Hepatocyte (in vitro differentiated cells): ENCODE measurements around the gene DOP1A. TPM values are rescaled to one million over a fixed set of nuclear protein-coding genes. Genes with fewer than 3 reads are reported as not detected.

Experiments used
- DNase-seq: peaks from one replicate; pipeline ENCODE4 v3.0.0-alpha.2; 2016; ENCODE audit warnings: low spot score
- H2AFZ ChIP-seq: fragments of 200-600 bp; sonication (generic); 2 replicates; pipeline ENCODE4 v1.6.0; 2016; ENCODE audit warnings: antibody characterized with exemption, mild to moderate bottlenecking
- H3K27ac ChIP-seq: fragments of 200-600 bp; sonication (generic); 2 replicates; pipeline ENCODE4 v1.5.1; 2016; ENCODE audit warnings: mild to moderate bottlenecking
- H3K27me3 ChIP-seq: fragments of 200-600 bp; sonication (generic); 2 replicates; pipeline ENCODE4 v1.6.1; 2016
- H3K36me3 ChIP-seq: fragments of 200-600 bp; sonication (generic); replicated peaks from 2 replicates; pipeline ENCODE4 v1.5.1; 2016; ENCODE audit warnings: low read depth; ENCODE audit not compliant: insufficient read depth
- H3K4me1 ChIP-seq: fragments of 200-600 bp; sonication (generic); 2 replicates; pipeline ENCODE4 v1.5.1; 2016; ENCODE audit warnings: mild to moderate bottlenecking, moderate library complexity; ENCODE audit not compliant: insufficient read depth
- H3K4me2 ChIP-seq: fragments of 200-600 bp; sonication (generic); 2 replicates; pipeline ENCODE4 v1.6.0; 2016
- H3K4me3 ChIP-seq: fragments of 200-600 bp; sonication (generic); 2 replicates; pipeline ENCODE4 v1.5.1; 2016; ENCODE audit warnings: mild to moderate bottlenecking
- H3K79me2 ChIP-seq: fragments of 200-600 bp; sonication (generic); 2 replicates; pipeline ENCODE4 v1.6.0; 2017; ENCODE audit warnings: mild to moderate bottlenecking
- H3K9me2 ChIP-seq: fragments of 200-600 bp; sonication (generic); replicated peaks from 2 replicates; pipeline ENCODE4 v1.6.0; 2017; ENCODE audit warnings: mild to moderate bottlenecking; ENCODE audit not compliant: insufficient read depth
- H3K9me3 ChIP-seq: fragments of 200-600 bp; sonication (generic); 2 replicates; pipeline ENCODE4 v1.5.1; 2016; ENCODE audit warnings: low read depth, mild to moderate bottlenecking
- H4K20me1 ChIP-seq: fragments of 200-600 bp; sonication (generic); 2 replicates; pipeline ENCODE4 v1.6.0; 2016; ENCODE audit warnings: mild to moderate bottlenecking; ENCODE audit not compliant: insufficient read depth, poor library complexity, severe bottlenecking
- EZH2 ChIP-seq: fragments of 200-600 bp; sonication (generic); IDR thresholded peaks from 2 replicates; pipeline ENCODE4 v1.6.1; 2016; ENCODE audit warnings: antibody characterized with exemption, mild to moderate bottlenecking, borderline replicate concordance
- EZH2phosphoT487 ChIP-seq: fragments of 200-600 bp; sonication (generic); IDR thresholded peaks from one replicate; pipeline ENCODE4 v1.6.1; 2018; ENCODE audit warnings: antibody characterized with exemption, mild to moderate bottlenecking, low read depth, moderate library complexity; ENCODE audit not compliant: unreplicated experiment, severe bottlenecking
- WGBS: methylation state at CpG from one replicate; pipeline ENCODE4 v1.1.6; 2016; ENCODE audit warnings: low lambda C conversion rate; ENCODE audit errors: missing lambda C conversion rate; 5-methylcytosine and 5-hydroxymethylcytosine counted together
- polyA plus RNA-seq: library from polyadenylated mRNA; unstranded; fragments of >200 nt; fragmentation: Nextera tagmentation; extraction: Ambion mirVana; gene quantifications from 2 replicates; pipeline ENCODE4 v1.2.1, GENCODE V29; 2016
- total RNA-seq: library from RNA; depleted of rRNA; stranded (reverse); fragments of >200 nt; gene quantifications from 2 replicates; pipeline ENCODE4 v1.2.3, GENCODE V29; 2014
- TF ChIP-seq, protein P1 (sequence below): fragments of 200-600 bp; sonication (generic); IDR thresholded peaks from 2 replicates; pipeline ENCODE4 v1.5.1; 2016; ENCODE audit warnings: antibody characterized with exemption, mild to moderate bottlenecking; ENCODE audit not compliant: poor library complexity

The DOP1A gene
- total and polyA plus RNA-seq, 2 experiments from 2014 or later = 3.6 to 34.5 TPM

DNA sequence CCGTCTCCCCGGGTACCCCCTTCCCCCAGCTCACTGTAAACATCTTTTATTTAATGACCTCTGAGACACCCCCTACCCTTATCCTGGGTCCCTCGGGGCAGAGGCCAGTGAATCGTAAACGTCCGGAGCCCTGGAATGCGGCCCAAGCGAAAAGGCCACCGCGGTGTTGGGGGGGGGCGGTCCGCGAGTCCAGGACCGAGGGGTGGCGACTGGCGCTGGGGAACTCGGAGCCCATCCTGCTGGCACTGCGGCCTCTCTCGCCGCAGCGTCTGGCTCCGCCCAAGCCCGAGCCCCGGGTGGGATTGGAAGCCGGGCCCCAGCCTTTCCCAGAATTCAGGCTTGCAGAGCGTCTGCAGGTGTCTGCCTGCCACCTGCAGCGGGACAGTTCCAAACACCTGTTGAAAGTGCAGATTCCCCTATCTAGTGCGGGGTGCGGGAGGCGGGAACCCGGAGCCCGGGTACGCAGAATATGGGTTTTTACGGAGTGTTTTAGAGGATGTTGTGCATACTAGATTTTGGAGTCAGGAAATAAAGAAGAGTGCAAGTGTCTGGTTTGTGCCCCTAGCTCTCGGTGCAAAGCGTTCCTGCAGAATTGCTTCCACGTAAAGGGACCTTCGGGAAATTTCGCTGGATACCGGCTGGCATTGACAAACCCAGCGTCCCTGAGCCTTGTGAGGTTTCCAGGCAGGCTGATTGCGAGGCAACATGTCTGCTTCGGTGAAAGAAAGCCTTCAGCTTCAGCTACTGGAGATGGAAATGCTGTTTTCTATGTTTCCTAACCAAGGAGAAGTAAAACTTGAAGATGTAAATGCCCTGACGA is 126.5 kb downstream of the DOP1A start:
- H4K20me1 ChIP-seq = peaks cover 9% of the 10 kb centered on the region
- H3K9me2 ChIP-seq = no peaks in the 10 kb centered on the region
- H3K36me3 ChIP-seq = no peaks in the 10 kb centered on the region
- DNase-seq = peak; percentile 70
- 3% methylated on average over 35 of the region's 44 CpGs for WGBS
- peaks cover 43% of the 10 kb centered on the region for H3K79me2 ChIP-seq
- H3K4me1 ChIP-seq = peaks cover 23% of the 10 kb centered on the region
- H3K4me3 ChIP-seq = peak overlapping the region; percentile 89
- H3K27me3 ChIP-seq = no peaks in the 10 kb centered on the region
- TF ChIP-seq EZH2phosphoT487 = no peak
- TF ChIP-seq EZH2 = no peak
- TF ChIP-seq, protein P1, sequence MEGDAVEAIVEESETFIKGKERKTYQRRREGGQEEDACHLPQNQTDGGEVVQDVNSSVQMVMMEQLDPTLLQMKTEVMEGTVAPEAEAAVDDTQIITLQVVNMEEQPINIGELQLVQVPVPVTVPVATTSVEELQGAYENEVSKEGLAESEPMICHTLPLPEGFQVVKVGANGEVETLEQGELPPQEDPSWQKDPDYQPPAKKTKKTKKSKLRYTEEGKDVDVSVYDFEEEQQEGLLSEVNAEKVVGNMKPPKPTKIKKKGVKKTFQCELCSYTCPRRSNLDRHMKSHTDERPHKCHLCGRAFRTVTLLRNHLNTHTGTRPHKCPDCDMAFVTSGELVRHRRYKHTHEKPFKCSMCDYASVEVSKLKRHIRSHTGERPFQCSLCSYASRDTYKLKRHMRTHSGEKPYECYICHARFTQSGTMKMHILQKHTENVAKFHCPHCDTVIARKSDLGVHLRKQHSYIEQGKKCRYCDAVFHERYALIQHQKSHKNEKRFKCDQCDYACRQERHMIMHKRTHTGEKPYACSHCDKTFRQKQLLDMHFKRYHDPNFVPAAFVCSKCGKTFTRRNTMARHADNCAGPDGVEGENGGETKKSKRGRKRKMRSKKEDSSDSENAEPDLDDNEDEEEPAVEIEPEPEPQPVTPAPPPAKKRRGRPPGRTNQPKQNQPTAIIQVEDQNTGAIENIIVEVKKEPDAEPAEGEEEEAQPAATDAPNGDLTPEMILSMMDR = no peak
- peak overlapping the region; percentile 97 for H3K27ac ChIP-seq
- peak overlapping the region; percentile 97 for H2AFZ ChIP-seq
- no peaks in the 10 kb centered on the region for H3K9me3 ChIP-seq
- H3K4me2 ChIP-seq = peak overlapping the region; percentile 98

GRCh38 chr6:83198486-83199172 is 131.2 kb downstream of the DOP1A start:
- H3K27me3 ChIP-seq = no peaks in the 10 kb centered on the region
- no peaks in the 10 kb centered on the region for H3K36me3 ChIP-seq
- WGBS = 85% methylated on average over 4 of the region's 4 CpGs
- H3K4me3 ChIP-seq = no peak overlapping the region
- no peak overlapping the region for H3K27ac ChIP-seq
- TF ChIP-seq EZH2 = no peak
- peaks cover 9% of the 10 kb centered on the region for H3K4me1 ChIP-seq
- no peaks in the 10 kb centered on the region for H3K9me3 ChIP-seq
- H3K9me2 ChIP-seq = no peaks in the 10 kb centered on the region
- H4K20me1 ChIP-seq = no peaks in the 10 kb centered on the region
- no peak overlapping the region for H2AFZ ChIP-seq
- no peak overlapping the region for H3K4me2 ChIP-seq
- peaks cover 5% of the 10 kb centered on the region for H3K79me2 ChIP-seq
- DNase-seq = no peak

- no peak overlapping the region for H3K4me3 ChIP-seq
- H4K20me1 ChIP-seq = no peaks in the 10 kb centered on the region
- peak overlapping the region; percentile 33 for H3K27ac ChIP-seq
- no peaks in the 10 kb centered on the region for H3K36me3 ChIP-seq
- no peaks in the 10 kb centered on the region for H3K9me2 ChIP-seq
- no peak for TF ChIP-seq EZH2
- TF ChIP-seq, protein P1 = no peak
- H3K27me3 ChIP-seq = no peaks in the 10 kb centered on the region
- H3K4me2 ChIP-seq = no peak overlapping the region
- H2AFZ ChIP-seq = no peak overlapping the region
- no peak for DNase-seq
- 95% methylated on average over 5 of the region's 5 CpGs for WGBS
- H3K9me3 ChIP-seq = no peaks in the 10 kb centered on the region
- H3K4me1 ChIP-seq = peaks cover 8% of the 10 kb centered on the region
- peaks cover 5% of the 10 kb centered on the region for H3K79me2 ChIP-seq
Observed at GRCh38 chr6:83199173-83199862, 131.8 kb downstream of the DOP1A start.

- WGBS = 85% methylated on average over 2 of the region's 2 CpGs
- DNase-seq = peak; percentile 40
- Histone ChIP-seq H3K4me1 (peaks cover 2% of the 10 kb centered on the region), H3K79me2 (peaks cover 3% of the 10 kb centered on the region), H3K9me3 (no peaks in the 10 kb centered on the region), H3K4me2 (no peak overlapping the region), H3K4me3 (no peak overlapping the region), H3K27ac (no peak overlapping the region), H3K9me2 (no peaks in the 10 kb centered on the region), H2AFZ (no peak overlapping the region), H3K27me3 (no peaks in the 10 kb centered on the region), H4K20me1 (no peaks in the 10 kb centered on the region), H3K36me3 (no peaks in the 10 kb centered on the region)
- TF ChIP-seq, protein P1 = no peak
- TF ChIP-seq EZH2 (no peak), EZH2phosphoT487 (no peak)
Observed at GRCh38 chr6:83199863-83200225, 132.4 kb downstream of the DOP1A start.
